NB4 (cell line): ENCODE data around the gene CT45A10.

Experiments
- MYC ChIP-seq: IDR thresholded peaks from 2 replicates; pipeline ENCODE4 v1.6.1; 2011; ENCODE audit warnings: low read depth, low read length
- POLR2A ChIP-seq: IDR thresholded peaks from 2 replicates; pipeline ENCODE4 v1.6.1; 2011; ENCODE audit warnings: mild to moderate bottlenecking; ENCODE audit not compliant: insufficient read length; ENCODE audit errors: extremely low read depth
- TF ChIP-seq, protein P1 (sequence below): IDR thresholded peaks from one replicate; pipeline ENCODE4 v1.5.1; 2012; ENCODE audit warnings: low read depth, low read length
- TF ChIP-seq, protein P2 (sequence below): IDR thresholded peaks from 2 replicates; pipeline ENCODE4 v1.6.1; 2011; ENCODE audit warnings: low read depth, low read length

DNA sequence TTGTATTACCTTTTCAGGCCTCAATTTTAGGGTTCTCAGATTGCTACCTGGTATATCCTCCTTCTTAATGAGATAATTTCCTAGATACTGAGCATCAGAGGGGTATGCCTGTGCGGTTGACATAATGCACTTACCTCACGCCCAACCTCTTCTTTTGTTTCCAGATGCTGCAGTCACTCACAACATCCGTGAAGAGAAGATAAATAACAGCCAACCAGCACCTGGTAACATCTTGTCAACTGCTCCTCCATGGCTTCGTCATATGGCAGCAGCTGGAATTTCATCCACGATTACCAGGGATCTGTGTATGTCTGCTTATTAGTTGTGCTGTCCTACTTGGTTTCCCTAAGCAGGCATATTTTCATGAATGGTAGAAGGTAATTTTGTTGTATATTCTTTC is 17.0 kb upstream of the CT45A10 start:
- no peak for TF ChIP-seq POLR2A
- TF ChIP-seq, protein P1, sequence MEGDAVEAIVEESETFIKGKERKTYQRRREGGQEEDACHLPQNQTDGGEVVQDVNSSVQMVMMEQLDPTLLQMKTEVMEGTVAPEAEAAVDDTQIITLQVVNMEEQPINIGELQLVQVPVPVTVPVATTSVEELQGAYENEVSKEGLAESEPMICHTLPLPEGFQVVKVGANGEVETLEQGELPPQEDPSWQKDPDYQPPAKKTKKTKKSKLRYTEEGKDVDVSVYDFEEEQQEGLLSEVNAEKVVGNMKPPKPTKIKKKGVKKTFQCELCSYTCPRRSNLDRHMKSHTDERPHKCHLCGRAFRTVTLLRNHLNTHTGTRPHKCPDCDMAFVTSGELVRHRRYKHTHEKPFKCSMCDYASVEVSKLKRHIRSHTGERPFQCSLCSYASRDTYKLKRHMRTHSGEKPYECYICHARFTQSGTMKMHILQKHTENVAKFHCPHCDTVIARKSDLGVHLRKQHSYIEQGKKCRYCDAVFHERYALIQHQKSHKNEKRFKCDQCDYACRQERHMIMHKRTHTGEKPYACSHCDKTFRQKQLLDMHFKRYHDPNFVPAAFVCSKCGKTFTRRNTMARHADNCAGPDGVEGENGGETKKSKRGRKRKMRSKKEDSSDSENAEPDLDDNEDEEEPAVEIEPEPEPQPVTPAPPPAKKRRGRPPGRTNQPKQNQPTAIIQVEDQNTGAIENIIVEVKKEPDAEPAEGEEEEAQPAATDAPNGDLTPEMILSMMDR, result no peak
- TF ChIP-seq, protein P2, sequence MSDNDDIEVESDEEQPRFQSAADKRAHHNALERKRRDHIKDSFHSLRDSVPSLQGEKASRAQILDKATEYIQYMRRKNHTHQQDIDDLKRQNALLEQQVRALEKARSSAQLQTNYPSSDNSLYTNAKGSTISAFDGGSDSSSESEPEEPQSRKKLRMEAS, result no peak
- TF ChIP-seq MYC, result no peak
